Heart left ventricle (tissue), 13 donors: Measurements from ENCODE around the gene HSD11B1L.

Experiments used
- POLR2A ChIP-seq, 2 donors: fragments of 450-650 bp; IDR thresholded peaks; one replicate each; pipeline ENCODE4 v1.6.1; 2017; ENCODE audit warnings: antibody characterized with exemption in 2 of 2, mild to moderate bottlenecking in 2 of 2, moderate library complexity in 2 of 2
- TF ChIP-seq, protein P1 (sequence below), 12 donors: fragments of 200-600 bp; sonication (generic) in 4 of 12; IDR thresholded peaks; one replicate each; pipeline versions ENCODE4 v1.5.0 to v1.8.0; 2018 to 2022; ENCODE audit warnings: antibody characterized with exemption in 12 of 12, mild to moderate bottlenecking in 5 of 12
- donor health status: ischemic (EF 13 %, LVEDD 7.1; RV severe dilation, severe dysfunction).
- donor health status: DM: no; HTN: yes; CAD: no.
- donor health status: DM: no; HTN: no; CAD: no.
- donor health status: ischemic (EF 25% LVEDD 6.9; RV normal size, moderate dysfunction).
- donor health status: ischemic (EF 25% LVEDD 5.7; RV mildly dilated, moderate dysfunction).
- donor health status: ischemic (EF 35%, LVEDD 5.7; RV mildly dilated, moderate dysfunction).
- donor health status: nonischemic (EF 11% LVEDD 7.7; RV severe dilation, severe dysfunction).
- donor health status: DM: yes; HTN: yes; CAD: no.
- donor health status: PGD.
- donor health status: ischemic (EF 29% LVEDD 5.4; RV normal size, mild dysfunction).
- donor health status: nonischemic (EF 23%, LVEDD 6.1; RV moderate dilation, normal function).

DNA sequence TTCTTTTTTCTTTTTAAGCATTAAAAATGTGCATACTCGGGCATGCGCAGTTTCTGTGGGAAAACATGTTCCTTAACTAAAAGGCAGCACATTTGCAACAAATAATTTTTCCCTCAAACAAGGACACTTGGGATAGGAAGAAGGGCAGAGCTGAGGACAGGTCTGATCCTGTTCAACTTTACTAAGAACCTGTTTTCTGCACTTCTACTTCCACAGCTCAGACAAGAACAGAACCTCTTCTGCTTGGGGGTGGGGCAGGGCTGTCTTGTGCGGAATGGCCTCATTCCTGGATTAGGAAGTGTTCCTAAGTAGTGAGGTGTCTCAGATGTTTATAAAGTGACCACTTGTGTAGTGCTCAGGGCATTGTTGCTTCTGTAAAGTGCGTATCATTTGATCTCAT, 39.7 kb upstream of the HSD11B1L start:
- TF ChIP-seq, protein P1, sequence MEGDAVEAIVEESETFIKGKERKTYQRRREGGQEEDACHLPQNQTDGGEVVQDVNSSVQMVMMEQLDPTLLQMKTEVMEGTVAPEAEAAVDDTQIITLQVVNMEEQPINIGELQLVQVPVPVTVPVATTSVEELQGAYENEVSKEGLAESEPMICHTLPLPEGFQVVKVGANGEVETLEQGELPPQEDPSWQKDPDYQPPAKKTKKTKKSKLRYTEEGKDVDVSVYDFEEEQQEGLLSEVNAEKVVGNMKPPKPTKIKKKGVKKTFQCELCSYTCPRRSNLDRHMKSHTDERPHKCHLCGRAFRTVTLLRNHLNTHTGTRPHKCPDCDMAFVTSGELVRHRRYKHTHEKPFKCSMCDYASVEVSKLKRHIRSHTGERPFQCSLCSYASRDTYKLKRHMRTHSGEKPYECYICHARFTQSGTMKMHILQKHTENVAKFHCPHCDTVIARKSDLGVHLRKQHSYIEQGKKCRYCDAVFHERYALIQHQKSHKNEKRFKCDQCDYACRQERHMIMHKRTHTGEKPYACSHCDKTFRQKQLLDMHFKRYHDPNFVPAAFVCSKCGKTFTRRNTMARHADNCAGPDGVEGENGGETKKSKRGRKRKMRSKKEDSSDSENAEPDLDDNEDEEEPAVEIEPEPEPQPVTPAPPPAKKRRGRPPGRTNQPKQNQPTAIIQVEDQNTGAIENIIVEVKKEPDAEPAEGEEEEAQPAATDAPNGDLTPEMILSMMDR (IDR thresholded peaks at IDR 0.05) = no peak
- no peak for TF ChIP-seq POLR2A (IDR thresholded peaks at IDR 0.05)
